Measurements from ENCODE around the gene FNDC11.

The FNDC11 gene

GRCh38 chr20:63518946-63519667 lies 34.9 kb upstream of the FNDC11 start:
- Histone ChIP-seq H3K36me3 (ENCODE audit: control insufficient read depth, insufficient read depth, low read length) (peaks cover 13% of the 10 kb centered on the region), H3K27me3 (replicated peaks; ENCODE audit: control insufficient read depth, insufficient read depth, low read length) (no peaks in the 10 kb centered on the region), H3K4me3 (replicated peaks; ENCODE audit: low read depth, low read length) (peak overlapping the region; percentile 90)
- TF ChIP-seq CTCF (IDR thresholded peaks at IDR 0.05; ENCODE audit: insufficient read depth, low read length, poor library complexity, severe bottlenecking): no peak
- DNase-seq (ENCODE audit: extremely low read depth, insufficient read length): peak; percentile 14

- Histone ChIP-seq H3K4me3 (replicated peaks; ENCODE audit: low read depth, low read length) (peak overlapping the region; percentile 90), H3K36me3 (ENCODE audit: control insufficient read depth, insufficient read depth, low read length) (peaks cover 13% of the 10 kb centered on the region), H3K27me3 (replicated peaks; ENCODE audit: control insufficient read depth, insufficient read depth, low read length) (no peaks in the 10 kb centered on the region)
- DNase-seq (ENCODE audit: extremely low read depth, insufficient read length): peak; percentile 77
- no peak for TF ChIP-seq CTCF (IDR thresholded peaks at IDR 0.05; ENCODE audit: insufficient read depth, low read length, poor library complexity, severe bottlenecking)
Measured at GRCh38 chr20:63519668-63520503, 34.1 kb upstream of the FNDC11 start.

- Histone ChIP-seq H3K4me3 (replicated peaks; ENCODE audit: low read depth, low read length) (peak within 1 kb of the TSS; percentile 90), H3K36me3 (ENCODE audit: control insufficient read depth, insufficient read depth, low read length) (peaks cover 13% of the 10 kb centered on the region), H3K27me3 (replicated peaks; ENCODE audit: control insufficient read depth, insufficient read depth, low read length) (no peaks in the 10 kb centered on the region)
- TF ChIP-seq CTCF (IDR thresholded peaks at IDR 0.05; ENCODE audit: insufficient read depth, low read length, poor library complexity, severe bottlenecking): no peak
- peak; percentile 87 for DNase-seq (ENCODE audit: extremely low read depth, insufficient read length)
Measured at GRCh38 chr20:63520504-63520933, 33.4 kb upstream of the FNDC11 start, which contains the start of gene PPDPF. Gene PPDPF, plus strand, starts transcription at chr20:63520765. Its CDS starts 544 bp downstream, at chr20:63521309.

- Histone ChIP-seq H3K4me3 (replicated peaks; ENCODE audit: low read depth, low read length) (peak overlapping the region; percentile 90), H3K27me3 (replicated peaks; ENCODE audit: control insufficient read depth, insufficient read depth, low read length) (no peaks in the 10 kb centered on the region), H3K36me3 (ENCODE audit: control insufficient read depth, insufficient read depth, low read length) (peaks cover 13% of the 10 kb centered on the region)
- peak; percentile 85 for DNase-seq (ENCODE audit: extremely low read depth, insufficient read length)
- peak; percentile 28 for TF ChIP-seq CTCF (IDR thresholded peaks at IDR 0.05; ENCODE audit: insufficient read depth, low read length, poor library complexity, severe bottlenecking)
Measured at GRCh38 chr20:63520934-63521601, 32.9 kb upstream of the FNDC11 start.

GRCh38 chr20:63521602-63522001 lies 32.4 kb upstream of the FNDC11 start:
- Histone ChIP-seq H3K27me3 (replicated peaks; ENCODE audit: control insufficient read depth, insufficient read depth, low read length) (no peaks in the 10 kb centered on the region), H3K36me3 (ENCODE audit: control insufficient read depth, insufficient read depth, low read length) (peaks cover 13% of the 10 kb centered on the region), H3K4me3 (replicated peaks; ENCODE audit: low read depth, low read length) (peak overlapping the region; percentile 90)
- no peak for DNase-seq (ENCODE audit: extremely low read depth, insufficient read length)
- TF ChIP-seq CTCF (IDR thresholded peaks at IDR 0.05; ENCODE audit: insufficient read depth, low read length, poor library complexity, severe bottlenecking): no peak
